Measurements from ENCODE around the gene PRPF8.

GRCh38 chr17:1638624-1639300 lies 45.9 kb downstream of the PRPF8 start:
- TF ChIP-seq, protein P1, sequence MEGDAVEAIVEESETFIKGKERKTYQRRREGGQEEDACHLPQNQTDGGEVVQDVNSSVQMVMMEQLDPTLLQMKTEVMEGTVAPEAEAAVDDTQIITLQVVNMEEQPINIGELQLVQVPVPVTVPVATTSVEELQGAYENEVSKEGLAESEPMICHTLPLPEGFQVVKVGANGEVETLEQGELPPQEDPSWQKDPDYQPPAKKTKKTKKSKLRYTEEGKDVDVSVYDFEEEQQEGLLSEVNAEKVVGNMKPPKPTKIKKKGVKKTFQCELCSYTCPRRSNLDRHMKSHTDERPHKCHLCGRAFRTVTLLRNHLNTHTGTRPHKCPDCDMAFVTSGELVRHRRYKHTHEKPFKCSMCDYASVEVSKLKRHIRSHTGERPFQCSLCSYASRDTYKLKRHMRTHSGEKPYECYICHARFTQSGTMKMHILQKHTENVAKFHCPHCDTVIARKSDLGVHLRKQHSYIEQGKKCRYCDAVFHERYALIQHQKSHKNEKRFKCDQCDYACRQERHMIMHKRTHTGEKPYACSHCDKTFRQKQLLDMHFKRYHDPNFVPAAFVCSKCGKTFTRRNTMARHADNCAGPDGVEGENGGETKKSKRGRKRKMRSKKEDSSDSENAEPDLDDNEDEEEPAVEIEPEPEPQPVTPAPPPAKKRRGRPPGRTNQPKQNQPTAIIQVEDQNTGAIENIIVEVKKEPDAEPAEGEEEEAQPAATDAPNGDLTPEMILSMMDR (IDR thresholded peaks at IDR 0.05), result no peak
- no peak for TF ChIP-seq EZH2 (IDR thresholded peaks at IDR 0.05; ENCODE audit: borderline replicate concordance, insufficient read depth, low read depth, low read length, poor library complexity, severe bottlenecking)

Measured in B cell (primary cell).